SH-SY5Y (cell line): Measurements from ENCODE around the gene SNAI3.

Experiments used
- GATA2 ChIP-seq: IDR thresholded peaks from 2 replicates; pipeline ENCODE4 v1.6.1; 2011; ENCODE audit warnings: mild to moderate bottlenecking, low read depth, low read length
- GATA3 ChIP-seq: IDR thresholded peaks from 2 replicates; pipeline ENCODE4 v1.6.1; 2011; ENCODE audit warnings: low read depth, mild to moderate bottlenecking, low read length, moderate library complexity

- TF ChIP-seq GATA2 (no peak), GATA3 (no peak)
Observed at GRCh38 chr16:88677721-88678120, 8.6 kb downstream of the SNAI3 start.
